ENCODE results near the gene PEX26. TPM values are rescaled to one million over a fixed set of nuclear protein-coding genes. Genes with fewer than 3 reads are reported as not detected.
"Not testable (repeated sequence)": the region's sequence is repeated elsewhere in the genome, so short reads cannot be mapped to it uniquely, and the experiment has no call there.

PEX26 gene
- total RNA-seq, 1 experiment from 2014 or later, result 16.4 TPM

DNA sequence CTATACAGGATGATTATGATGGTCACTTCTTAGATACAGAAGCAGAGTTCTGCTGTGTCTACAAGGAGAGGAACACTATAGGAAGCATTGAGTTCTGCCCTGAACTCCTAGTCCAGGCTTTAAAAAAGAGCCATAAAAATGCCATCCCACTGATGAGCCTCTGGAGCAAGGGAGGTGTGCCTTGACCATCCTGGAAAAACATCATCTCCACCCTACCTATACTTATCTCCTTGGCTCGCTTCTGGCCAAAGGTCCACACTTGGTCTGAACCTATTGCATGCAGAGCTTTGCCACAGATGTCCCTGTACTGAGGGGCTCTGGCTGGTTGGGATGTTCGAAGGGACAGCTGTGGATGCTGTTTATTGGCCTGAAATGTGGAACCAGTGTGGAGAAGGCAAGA, 4.3 kb upstream of the PEX26 start:
- DNase-seq, result no peak
- no peaks in the 10 kb centered on the region for H3K27me3 ChIP-seq
- no peaks in the 10 kb centered on the region for H3K36me3 ChIP-seq
- H3K4me1 ChIP-seq, result peaks cover 15% of the 10 kb centered on the region
- H3K27ac ChIP-seq, result no peak overlapping the region
- no peak overlapping the region for H3K4me3 ChIP-seq
- no peaks in the 10 kb centered on the region for H3K9me3 ChIP-seq (replicated peaks)

DNA sequence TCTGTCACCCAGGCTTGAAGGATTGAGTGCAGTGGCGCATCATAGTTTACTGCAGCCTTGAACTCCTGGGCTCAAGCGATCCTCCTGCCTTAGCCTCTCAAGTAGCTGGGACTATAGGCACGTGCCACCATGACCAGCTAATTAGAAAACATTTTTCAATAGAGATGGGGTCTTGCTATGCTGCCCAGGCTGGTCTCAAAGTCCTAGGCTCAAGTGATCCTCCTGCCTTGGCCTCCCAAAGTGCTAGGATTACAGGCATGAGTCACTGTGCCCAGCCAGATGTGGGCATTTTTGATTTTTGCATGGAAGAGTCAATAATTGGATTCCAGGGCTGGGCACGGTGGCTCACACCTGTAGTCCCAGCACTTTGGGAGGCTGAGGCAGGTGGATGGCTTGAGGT, 3.9 kb upstream of the PEX26 start:
- not testable (repeated sequence) for H3K9me3 ChIP-seq (replicated peaks); DNase-seq; H3K27ac ChIP-seq; H3K4me3 ChIP-seq; H3K36me3 ChIP-seq; H3K27me3 ChIP-seq
- peaks cover 15% of the 10 kb centered on the region for H3K4me1 ChIP-seq

DNA sequence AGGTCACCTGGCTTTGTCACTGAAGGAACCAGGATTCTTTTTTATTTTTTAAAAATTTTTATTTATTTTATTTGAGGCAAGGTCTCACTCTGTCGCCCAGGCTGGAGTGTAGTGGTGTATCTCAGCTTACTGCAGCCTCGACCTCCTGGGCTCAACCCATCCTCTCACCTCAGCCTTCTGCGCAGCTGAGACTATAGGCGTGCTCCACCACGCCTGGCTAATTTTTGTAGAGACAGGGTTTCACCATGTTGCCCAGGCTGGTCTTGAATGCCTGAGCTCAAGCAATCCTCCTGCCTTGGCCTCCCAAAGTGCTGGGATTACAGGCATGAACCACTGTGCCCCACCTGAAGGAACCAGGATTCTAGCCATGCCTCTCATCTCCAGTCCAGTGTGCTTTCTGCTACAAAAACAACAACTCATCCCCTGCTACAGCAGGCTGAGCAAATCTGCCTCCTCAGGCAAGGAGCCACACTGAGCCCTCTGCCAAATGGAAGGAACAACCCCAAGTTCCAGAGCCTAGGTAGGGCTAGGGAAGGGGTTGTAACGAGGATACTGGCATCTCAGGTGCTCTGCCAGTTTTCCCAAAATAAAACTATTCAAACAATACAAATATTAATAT, 2.6 kb upstream of the PEX26 start:
- no peak overlapping the region for H3K27ac ChIP-seq
- no peak for DNase-seq
- H3K9me3 ChIP-seq (replicated peaks), result no peaks in the 10 kb centered on the region
- peaks cover 15% of the 10 kb centered on the region for H3K4me1 ChIP-seq
- H3K36me3 ChIP-seq, result 0 out of 2 replicates have a peak, but pooled peaks cover 3% of the 10 kb centered on the region
- H3K4me3 ChIP-seq, result no peak overlapping the region
- no peaks in the 10 kb centered on the region for H3K27me3 ChIP-seq

DNA sequence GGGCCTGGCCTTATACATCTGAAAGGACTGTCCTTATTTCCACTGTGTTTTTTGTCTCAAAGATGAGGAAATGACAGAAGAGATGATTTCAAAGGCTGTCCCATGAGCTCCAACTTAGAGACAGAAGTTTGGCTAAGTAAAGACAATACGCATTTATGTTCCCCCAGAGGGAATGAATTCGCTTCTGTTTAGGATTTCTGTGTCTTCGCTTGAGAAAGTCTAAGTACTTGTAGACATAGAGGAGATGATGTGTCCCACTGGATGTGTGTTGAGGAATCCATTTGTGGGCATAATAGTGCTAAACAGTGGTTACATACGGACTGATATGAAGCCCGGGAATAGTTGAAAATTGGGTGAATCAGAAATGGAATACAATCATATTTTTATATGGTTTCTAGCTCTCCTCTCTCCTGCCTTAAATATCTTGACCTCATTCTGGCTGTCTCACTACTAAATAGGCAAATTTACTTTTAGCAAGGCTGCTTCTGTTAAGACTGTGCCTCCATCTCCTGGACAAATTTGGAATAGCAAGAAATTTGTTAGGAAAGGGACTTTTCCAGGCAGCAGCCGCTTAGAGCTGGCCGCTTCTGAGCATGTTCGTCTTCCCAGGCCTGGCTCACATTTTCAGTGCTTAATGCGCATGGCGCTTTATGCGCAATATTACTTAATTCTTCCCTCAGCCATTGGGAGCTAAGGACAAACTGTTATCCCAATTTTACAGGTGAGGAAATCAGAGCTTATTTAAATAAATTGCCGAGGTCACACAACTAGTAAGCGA, 1.9 kb upstream of the PEX26 start:
- Histone ChIP-seq H3K9me3 (replicated peaks) (no peaks in the 10 kb centered on the region), H3K27ac (no peak overlapping the region), H3K4me1 (peaks cover 15% of the 10 kb centered on the region), H3K36me3 (peaks cover 10% of the 10 kb centered on the region), H3K27me3 (no peaks in the 10 kb centered on the region), H3K4me3 (no peak overlapping the region)
- peak; percentile 57 to 90 for DNase-seq

DNA sequence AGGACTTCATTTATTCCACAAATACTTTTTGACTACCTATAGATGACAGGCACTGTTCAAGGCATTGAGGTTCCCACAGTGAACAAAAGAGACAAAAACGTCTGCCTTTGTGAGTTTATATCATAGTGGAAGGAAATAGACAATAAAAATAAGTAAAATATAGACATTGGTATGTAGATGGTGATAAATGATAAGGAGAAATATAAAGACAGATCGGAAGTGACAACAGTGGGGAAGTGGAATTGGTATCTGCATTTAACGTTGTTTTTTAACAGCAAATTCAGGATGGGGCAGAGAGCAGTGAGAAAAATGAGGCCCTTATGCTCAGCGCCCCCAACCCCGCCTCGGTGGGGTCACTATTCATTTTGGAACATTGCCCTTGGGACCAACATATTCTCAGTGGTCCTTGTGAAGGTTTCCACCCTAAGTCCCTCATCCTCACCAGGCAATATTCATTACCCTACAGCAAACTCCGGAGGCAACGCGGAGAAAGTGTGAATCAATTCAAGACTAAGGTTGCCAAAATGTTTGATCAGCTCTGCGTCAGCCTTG, 627 bp upstream of the PEX26 start:
- Histone ChIP-seq H3K27ac (peak overlapping the region; percentile 54), H3K4me3 (peak overlapping the region; percentile 95), H3K27me3 (no peaks in the 10 kb centered on the region), H3K4me1 (peaks cover 7% of the 10 kb centered on the region), H3K36me3 (peaks cover 10% of the 10 kb centered on the region), H3K9me3 (replicated peaks) (no peaks in the 10 kb centered on the region)
- DNase-seq, result no peak

DNA sequence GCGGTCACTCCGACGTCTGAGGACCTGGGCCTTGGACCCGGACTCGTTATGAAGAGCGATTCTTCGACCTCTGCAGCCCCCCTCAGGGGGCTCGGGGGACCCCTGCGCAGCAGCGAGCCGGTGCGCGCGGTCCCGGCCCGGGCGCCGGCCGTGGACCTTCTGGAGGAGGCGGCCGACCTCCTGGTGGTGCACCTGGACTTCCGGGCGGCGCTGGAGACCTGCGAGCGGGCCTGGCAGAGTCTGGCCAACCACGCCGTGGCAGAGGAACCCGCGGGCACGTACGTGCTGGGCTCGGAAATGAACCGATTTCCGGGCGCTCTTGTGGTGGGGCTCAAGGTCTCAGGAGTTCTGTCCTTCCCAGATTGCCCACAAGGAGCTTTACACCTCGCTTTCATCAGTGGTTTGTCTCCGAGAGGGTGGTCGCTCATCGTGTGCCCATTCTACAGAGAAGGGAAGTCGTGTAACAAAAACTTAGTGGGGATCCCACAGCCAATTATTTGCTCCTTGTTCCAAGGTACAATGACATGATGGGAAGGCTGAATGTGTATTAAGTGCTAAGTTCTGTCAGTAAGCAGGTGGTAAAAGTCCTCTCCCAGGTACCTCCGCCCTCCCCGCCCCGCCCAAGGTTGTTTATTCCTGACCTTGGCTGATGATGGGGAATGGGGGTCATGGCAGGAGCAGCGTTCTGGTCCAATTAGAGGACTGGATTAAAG, 695 bp downstream of the PEX26 start:
- DNase-seq, result peak in 1 of 2 experiments; percentile 28

DNA sequence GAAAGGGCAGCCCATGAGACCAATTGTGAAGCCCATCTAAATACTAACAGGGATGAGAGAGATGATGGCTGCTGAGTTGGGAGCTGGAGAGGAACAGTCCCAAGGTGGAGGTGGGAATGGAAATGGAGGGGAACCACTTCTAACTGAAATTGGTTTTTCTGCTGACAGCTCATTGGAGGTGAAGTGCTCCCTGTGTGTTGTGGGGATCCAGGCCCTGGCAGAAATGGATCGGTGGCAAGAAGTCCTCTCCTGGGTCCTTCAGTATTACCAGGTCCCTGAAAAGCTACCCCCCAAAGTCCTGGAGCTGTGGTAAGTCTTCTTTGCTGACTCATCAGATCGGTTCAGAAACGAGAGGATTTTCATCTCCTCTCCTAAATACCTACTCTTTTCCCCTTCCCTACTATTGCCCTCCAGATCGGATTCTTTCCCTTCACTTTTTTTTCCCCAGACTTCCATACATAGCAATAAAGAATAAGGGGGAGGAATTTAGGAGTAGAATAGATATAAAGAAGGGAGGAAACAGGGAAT, 2.0 kb downstream of the PEX26 start:
- no peak overlapping the region for H3K27ac ChIP-seq
- no peaks in the 10 kb centered on the region for H3K27me3 ChIP-seq
- no peak for DNase-seq
- H3K4me1 ChIP-seq, result peaks cover 8% of the 10 kb centered on the region
- peaks cover 19% of the 10 kb centered on the region for H3K36me3 ChIP-seq
- no peak overlapping the region for H3K4me3 ChIP-seq
- H3K9me3 ChIP-seq (replicated peaks), result no peaks in the 10 kb centered on the region

More for the DNA sequence above, 695 bp downstream of the PEX26 start:
- Histone ChIP-seq H3K4me3 (peak overlapping the region; percentile 95), H3K9me3 (replicated peaks) (no peaks in the 10 kb centered on the region), H3K27ac (peak overlapping the region; percentile 54), H3K4me1 (peaks cover 8% of the 10 kb centered on the region), H3K36me3 (peaks cover 14% of the 10 kb centered on the region), H3K27me3 (no peaks in the 10 kb centered on the region)

DNA sequence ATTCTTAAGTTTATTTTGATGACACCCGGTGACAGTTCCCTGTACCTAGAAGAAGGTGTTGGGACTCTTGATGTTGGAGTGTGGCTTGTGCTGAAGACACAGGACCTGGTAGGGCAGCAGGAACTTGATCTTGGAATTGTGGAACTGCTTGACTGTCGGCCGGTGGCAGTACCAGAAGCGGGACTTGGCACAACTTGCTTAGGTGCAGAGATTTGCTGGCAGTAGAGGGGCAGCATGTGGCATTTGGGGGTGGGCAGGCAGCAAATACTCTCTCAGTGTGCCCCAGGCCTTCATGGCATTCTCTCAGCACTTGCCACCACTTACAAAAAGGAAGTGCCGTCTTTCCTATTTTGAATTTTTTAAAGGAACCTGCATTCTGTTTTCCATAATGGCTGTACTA, 3.6 kb downstream of the PEX26 start:
- Histone ChIP-seq H3K4me1 (peaks cover 8% of the 10 kb centered on the region), H3K27me3 (no peaks in the 10 kb centered on the region), H3K4me3 (no peak overlapping the region), H3K27ac (no peak overlapping the region), H3K9me3 (replicated peaks) (no peaks in the 10 kb centered on the region), H3K36me3 (peaks cover 26% of the 10 kb centered on the region)
- DNase-seq, result no peak

DNA sequence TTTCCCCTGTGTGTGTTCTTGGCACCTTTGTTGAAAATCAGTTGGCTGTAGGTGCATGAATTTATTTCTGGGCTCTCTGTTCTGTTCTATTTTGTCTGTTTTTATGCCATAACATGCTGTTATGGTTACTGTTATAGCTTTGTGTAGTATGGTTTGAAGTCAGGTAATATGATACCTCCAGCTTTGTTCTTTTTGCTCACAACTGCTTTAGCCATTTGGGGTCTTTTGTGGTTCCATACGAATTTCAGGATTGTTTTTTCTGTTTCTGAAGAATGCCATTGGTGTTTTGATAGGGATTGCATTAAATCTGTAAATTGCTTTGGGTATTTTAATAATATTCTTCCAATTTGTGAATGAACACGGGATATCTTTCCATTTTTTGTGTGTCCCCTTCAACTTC, 4.7 kb downstream of the PEX26 start:
- peaks cover 32% of the 10 kb centered on the region for H3K36me3 ChIP-seq
- H3K4me3 ChIP-seq, result no peak overlapping the region
- H3K27me3 ChIP-seq, result no peaks in the 10 kb centered on the region
- H3K9me3 ChIP-seq (replicated peaks), result no peaks in the 10 kb centered on the region
- H3K27ac ChIP-seq, result no peak overlapping the region
- no peak for DNase-seq
- 0 out of 2 replicates have a peak, but pooled peaks cover 3% of the 10 kb centered on the region for H3K4me1 ChIP-seq

DNA sequence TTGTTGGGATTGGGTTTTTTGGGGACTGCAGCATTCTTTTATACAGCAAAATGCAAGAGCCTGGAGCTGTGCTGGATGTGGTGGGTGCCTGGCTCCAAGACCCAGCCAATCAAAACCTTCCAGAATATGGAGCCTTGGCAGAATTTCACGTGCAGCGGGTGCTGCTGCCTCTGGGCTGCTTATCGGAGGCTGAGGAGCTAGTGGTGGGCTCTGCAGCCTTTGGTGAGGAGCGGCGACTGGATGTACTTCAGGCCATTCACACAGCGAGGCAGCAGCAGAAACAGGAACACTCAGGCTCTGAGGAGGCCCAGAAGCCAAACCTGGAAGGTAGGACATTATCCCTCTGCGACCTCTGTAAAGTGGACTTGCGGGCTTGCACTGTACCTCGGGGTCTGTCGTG, 5.6 kb downstream of the PEX26 start:
- Histone ChIP-seq H3K4me1 (0 out of 2 replicates have a peak, but pooled peaks cover 3% of the 10 kb centered on the region), H3K27ac (no peak overlapping the region), H3K4me3 (no peak overlapping the region), H3K9me3 (replicated peaks) (no peaks in the 10 kb centered on the region), H3K27me3 (no peaks in the 10 kb centered on the region), H3K36me3 (peaks cover 42% of the 10 kb centered on the region)
- DNase-seq, result no peak

DNA sequence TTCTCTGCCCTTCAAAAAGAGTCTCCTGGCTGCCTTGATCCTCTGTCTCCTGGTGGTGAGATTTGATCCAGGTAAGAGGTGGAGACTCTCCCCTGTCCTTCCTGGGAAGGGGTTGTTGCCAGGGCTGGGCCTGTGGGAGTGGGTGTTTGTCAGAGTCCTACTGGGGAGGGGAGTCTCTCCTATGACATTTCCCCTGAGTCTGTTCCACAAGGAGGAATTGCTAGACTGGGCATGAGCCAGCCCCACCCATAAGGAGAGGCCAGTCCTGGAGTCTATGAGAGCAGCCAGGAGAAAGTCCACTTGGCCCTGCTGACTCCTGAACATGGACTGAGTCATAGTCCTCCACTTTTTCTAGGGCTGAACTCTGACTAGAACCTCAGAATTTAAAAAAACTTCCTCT, 7.4 kb downstream of the PEX26 start:
- Histone ChIP-seq H3K36me3 (peaks cover 47% of the 10 kb centered on the region), H3K9me3 (replicated peaks) (no peaks in the 10 kb centered on the region), H3K27ac (no peak overlapping the region)

DNA sequence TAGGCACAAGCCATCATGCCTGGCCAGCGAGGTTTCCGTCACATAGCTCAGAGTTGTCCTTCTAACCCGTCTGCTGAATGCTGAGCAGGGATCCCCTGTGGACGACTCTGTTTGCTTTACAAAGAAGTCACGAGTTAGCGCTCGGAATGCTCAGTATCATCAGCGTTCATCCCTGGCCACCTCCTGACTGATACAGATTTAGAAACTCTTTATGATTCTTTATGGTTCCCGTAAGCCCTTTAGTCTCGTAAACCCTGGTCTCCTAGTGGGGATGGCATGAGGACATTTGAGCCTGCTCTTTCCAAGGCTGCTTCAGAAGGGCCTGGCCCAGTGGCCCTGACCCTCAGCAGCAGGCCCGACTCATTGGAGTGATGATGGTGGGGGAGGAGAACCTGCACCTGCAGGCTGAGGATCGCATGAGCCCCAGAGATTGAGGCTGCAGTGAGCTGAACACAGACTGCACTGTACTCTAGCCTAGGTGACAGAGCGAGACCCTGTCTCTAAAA, 9.6 kb downstream of the PEX26 start:
- Histone ChIP-seq H3K4me1 (0 out of 2 replicates have a peak, but pooled peaks cover 2% of the 10 kb centered on the region), H3K36me3 (peaks cover 46% of the 10 kb centered on the region), H3K9me3 (replicated peaks) (no peaks in the 10 kb centered on the region), H3K27me3 (no peaks in the 10 kb centered on the region), H3K27ac (no peak overlapping the region), H3K4me3 (no peak overlapping the region)
- no peak for DNase-seq

More for the DNA sequence above, 7.4 kb downstream of the PEX26 start:
- H3K4me1 ChIP-seq, result 0 out of 2 replicates have a peak, but pooled peaks cover 3% of the 10 kb centered on the region
- no peaks in the 10 kb centered on the region for H3K27me3 ChIP-seq
- no peak overlapping the region for H3K4me3 ChIP-seq
- no peak for DNase-seq

DNA sequence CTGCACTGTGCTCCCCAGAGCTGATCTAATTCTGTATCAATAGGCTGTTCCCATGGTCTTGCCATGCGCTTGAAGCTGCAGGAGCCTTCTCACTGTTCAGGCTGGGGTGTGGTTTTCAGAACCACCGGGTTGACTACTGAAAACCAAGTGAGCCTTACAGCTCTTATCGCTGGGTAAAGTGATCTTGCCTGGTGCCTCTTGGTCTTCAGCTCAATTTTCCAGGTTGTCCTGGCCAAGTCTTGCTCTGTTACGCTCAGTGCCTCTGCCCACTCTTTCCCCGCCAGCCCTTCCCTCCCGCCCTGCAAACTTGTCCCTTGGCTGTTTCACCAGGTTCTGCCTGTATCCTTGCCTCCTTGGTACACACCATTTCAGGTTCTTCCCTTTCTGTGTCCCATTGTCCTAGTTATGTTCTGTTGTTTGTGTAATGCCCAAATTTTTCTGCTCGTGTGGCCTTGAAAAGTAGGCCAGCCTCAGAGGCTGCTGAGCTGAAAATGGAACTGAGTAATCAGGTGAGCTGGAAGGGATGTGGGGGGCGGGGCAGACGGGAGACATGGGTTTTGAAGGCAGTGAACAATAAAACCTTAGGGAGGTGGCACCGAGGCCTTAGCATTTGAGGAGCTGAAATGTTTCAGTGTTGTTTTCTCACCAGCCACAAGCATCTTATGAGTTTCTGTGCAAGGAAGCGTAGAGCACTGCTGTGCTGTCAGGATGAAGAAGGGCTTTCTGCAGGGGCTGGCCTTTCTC, 11.2 kb downstream of the PEX26 start:
- no peaks in the 10 kb centered on the region for H3K27me3 ChIP-seq
- H3K4me3 ChIP-seq, result no peak overlapping the region
- no peak for DNase-seq
- peaks cover 42% of the 10 kb centered on the region for H3K36me3 ChIP-seq
- H3K4me1 ChIP-seq, result no peaks in the 10 kb centered on the region
- H3K9me3 ChIP-seq (replicated peaks), result no peaks in the 10 kb centered on the region
- H3K27ac ChIP-seq, result no peak overlapping the region

DNA sequence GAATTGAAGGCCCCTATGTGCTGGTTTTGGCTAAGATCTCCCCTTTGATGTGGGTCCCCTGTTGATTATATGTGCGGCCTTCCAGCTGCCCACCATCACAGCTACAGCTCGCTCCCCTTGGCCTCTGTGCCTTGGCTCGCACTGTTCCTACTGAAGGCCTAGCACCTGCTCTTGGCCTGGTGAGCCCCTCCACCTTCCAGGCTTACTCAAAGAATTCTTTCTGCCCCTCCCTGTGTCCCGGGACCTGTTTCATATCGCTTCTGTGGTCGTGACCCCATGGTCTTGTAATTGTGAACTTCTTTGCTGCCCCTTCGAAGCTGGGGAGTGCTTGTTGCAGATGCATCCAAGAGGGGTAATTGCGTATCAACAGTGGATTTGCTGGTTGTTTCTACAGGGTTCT, 12.5 kb downstream of the PEX26 start:
- H3K4me1 ChIP-seq, result no peaks in the 10 kb centered on the region
- no peaks in the 10 kb centered on the region for H3K9me3 ChIP-seq (replicated peaks)
- H3K36me3 ChIP-seq, result peaks cover 37% of the 10 kb centered on the region
- no peaks in the 10 kb centered on the region for H3K27me3 ChIP-seq
- no peak overlapping the region for H3K4me3 ChIP-seq
- DNase-seq, result no peak
- H3K27ac ChIP-seq, result no peak overlapping the region

Measured in SJCRH30 (cell line).